HepG2 (cell line): Measurements from ENCODE around the gene RPS6KB1. TPM values are rescaled to one million over a fixed set of nuclear protein-coding genes. Genes with fewer than 3 reads are reported as not detected.

Experiments
- CSRNP2 ChIP-seq: sonication (generic); formaldehyde crosslinking; conservative IDR thresholded peaks from 2 replicates; pipeline ENCODE4 v1.8.0; 2022; ENCODE audit warnings: low read depth, missing genetic modification reagents
- DBP ChIP-seq: sonication (generic); formaldehyde crosslinking; IDR thresholded peaks from 2 replicates; pipeline ENCODE4 v1.4.0; 2020; ENCODE audit warnings: missing genetic modification reagents; ENCODE audit errors: not compliant biosample characterization
- DNMT3B ChIP-seq: conservative IDR thresholded peaks from 2 replicates; pipeline ENCODE4 v1.6.1; 2016; ENCODE audit warnings: missing biosample characterization, control low read depth
- KDM6A ChIP-seq: IDR thresholded peaks from 2 replicates; pipeline ENCODE4 v1.6.1; 2016; ENCODE audit warnings: low read depth
- KMT2A ChIP-seq: sonication (generic); formaldehyde crosslinking; IDR thresholded peaks from 2 replicates; pipeline ENCODE4 v1.4.0; 2020; ENCODE audit warnings: missing genetic modification reagents
- MLXIP ChIP-seq: sonication (generic); formaldehyde crosslinking; IDR thresholded peaks from 2 replicates; pipeline ENCODE4 v1.9.0; 2021; ENCODE audit warnings: missing genetic modification reagents, borderline replicate concordance
- NFAT5 ChIP-seq: sonication (generic); formaldehyde crosslinking; IDR thresholded peaks from 2 replicates; pipeline ENCODE4 v1.4.0; 2020; ENCODE audit warnings: missing genetic modification reagents
- SRSF1 ChIP-seq: fragments of 200-400 bp; formaldehyde crosslinking; optimal IDR thresholded peaks from 2 replicates; pipeline ENCODE3; 2017; ENCODE audit warnings: mild to moderate bottlenecking, low read depth, low read length, moderate library complexity
- ZFAT ChIP-seq: sonication (generic); formaldehyde crosslinking; conservative IDR thresholded peaks from 2 replicates; pipeline ENCODE4 v1.8.1; 2023; ENCODE audit warnings: missing genetic modification reagents, inconsistent platforms
- ZMAT3 ChIP-seq: sonication (generic); formaldehyde crosslinking; conservative IDR thresholded peaks from 2 replicates; pipeline ENCODE4 v1.7.0; 2021; ENCODE audit warnings: missing genetic modification reagents
- ZNF367 ChIP-seq: sonication (generic); formaldehyde crosslinking; IDR thresholded peaks from 2 replicates; pipeline ENCODE4 v1.4.0; 2020; ENCODE audit warnings: missing genetic modification reagents, borderline replicate concordance
- ZNF546 ChIP-seq: sonication (generic); formaldehyde crosslinking; conservative IDR thresholded peaks from 2 replicates; pipeline ENCODE4 v1.8.1; 2023; ENCODE audit warnings: mild to moderate bottlenecking, missing genetic modification reagents
- ZNF574 ChIP-seq: sonication (generic); formaldehyde crosslinking; IDR thresholded peaks from 2 replicates; pipeline ENCODE4 v1.4.0; 2020; ENCODE audit warnings: missing genetic modification reagents
- ZNF589 ChIP-seq: sonication (generic); formaldehyde crosslinking; conservative IDR thresholded peaks from 2 replicates; pipeline ENCODE4 v1.8.0; 2022; ENCODE audit warnings: mild to moderate bottlenecking, moderate library complexity, missing genetic modification reagents
- polyA plus RNA-seq, 8 experiments: library from polyadenylated mRNA; depleted of rRNA in 3 of 8; stranded (reverse) in 7 of 8; unstranded in 1 of 8; fragments of >200 nt; fragmentation: Illumina TruSeq in 4 of 8; extraction: Trizol in 4 of 8; gene quantifications; 2 replicates each; pipeline versions ENCODE4 v1.2.1 to v1.2.3, GENCODE V29; 2011 to 2016; ENCODE audit warnings: low read depth in 4 of 8, missing spikeins in 1 of 8, mixed read lengths in 1 of 8; ENCODE audit not compliant: insufficient read depth in 1 of 8
- total RNA-seq, 5 experiments: library from RNA; depleted of rRNA; stranded (reverse); fragments of >200 nt; fragmentation: Illumina TruSeq; extraction: Trizol; gene quantifications; 2 replicates each; pipeline ENCODE4 v1.2.3, GENCODE V29; 2016; ENCODE audit warnings: low read depth in 1 of 5

The RPS6KB1 gene
- total and polyA plus RNA-seq, 2 of the 13 experiments (the other 11 are each of a cell fraction or from before 2014, with no cell fraction given): 16.5 to 42.2 TPM

GRCh38 chr17:59892924-59893675, at the start of gene RPS6KB1, which contains the start of gene TUBD1 (continued):
- TF ChIP-seq ZNF546 (CRISPR knock-in tag) (0 out of 2 replicates have a peak, but pooled peaks have one; percentile 43), ZNF367 (CRISPR knock-in tag) (peak; percentile 69; the same call in 1 of the 2 replicates), ZMAT3 (CRISPR knock-in tag) (peak; percentile 37; the same call in 1 of the 2 replicates), KMT2A (peak; percentile 94), ZFAT (CRISPR knock-in tag) (no peak), NFAT5 (CRISPR knock-in tag) (no peak), SRSF1 (peak; percentile 73), ZNF589 (CRISPR knock-in tag) (no peak), MLXIP (CRISPR knock-in tag) (peak; percentile 47; the same call in 1 of the 2 replicates), CSRNP2 (CRISPR knock-in tag) (no peak), KDM6A (CRISPR knock-in tag) (0 out of 2 replicates have a peak, but pooled peaks have one; percentile 3), DBP (no peak), DNMT3B (CRISPR knock-in tag) (peak; percentile 94; the same call in 1 of the 2 replicates), ZNF574 (CRISPR knock-in tag) (peak; percentile 92)
